HG02623 (cell line): ENCODE data around the gene TBCEL.

ENCODE experiments used
- ATAC-seq: cut with Tn5 transposase; IDR thresholded peaks from one replicate; pipeline ENCODE4 v1.9.1; 2021; ENCODE audit warnings: moderate library complexity; ENCODE audit not compliant: unreplicated experiment

TBCEL gene

DNA sequence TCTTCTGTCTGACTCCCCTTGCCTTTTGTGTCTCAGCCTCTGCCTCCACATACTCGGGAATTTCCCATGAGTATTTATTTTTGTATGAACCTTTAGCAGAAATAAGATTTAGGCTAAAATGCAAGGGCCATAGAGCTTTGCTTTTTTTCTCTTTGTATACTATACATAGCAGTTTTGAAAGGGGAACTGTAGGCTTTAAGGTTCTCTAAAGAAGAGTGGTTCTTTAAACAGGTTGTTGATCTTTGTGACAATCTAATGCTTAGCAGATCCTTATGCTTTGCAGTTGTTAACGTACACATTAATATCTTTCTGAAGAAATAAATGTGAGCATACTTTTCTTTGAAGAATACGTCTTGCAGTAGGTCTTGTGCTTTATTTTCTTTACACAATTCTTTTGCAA is 35.0 kb downstream of the TBCEL start:
- no peak for ATAC-seq

DNA sequence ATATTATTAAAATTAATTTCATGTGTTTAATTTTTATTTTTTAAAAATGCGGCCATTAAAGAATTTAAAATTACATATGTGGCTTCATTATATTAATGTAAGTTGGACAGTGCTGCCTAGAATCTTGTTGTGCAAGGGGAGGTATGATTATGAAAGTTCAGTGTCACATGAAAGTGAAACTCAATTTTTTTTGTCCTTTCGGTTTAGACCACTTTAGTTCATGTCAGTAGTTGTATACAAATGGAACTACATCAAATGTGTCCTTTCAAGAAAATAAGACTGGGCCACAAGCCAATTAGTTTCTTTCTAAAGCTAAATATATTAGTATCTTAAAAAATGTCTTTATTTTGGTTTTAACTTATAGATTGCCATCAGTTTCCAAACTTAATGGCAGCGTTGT is 35.7 kb downstream of the TBCEL start:
- peak; percentile 96 for ATAC-seq

DNA sequence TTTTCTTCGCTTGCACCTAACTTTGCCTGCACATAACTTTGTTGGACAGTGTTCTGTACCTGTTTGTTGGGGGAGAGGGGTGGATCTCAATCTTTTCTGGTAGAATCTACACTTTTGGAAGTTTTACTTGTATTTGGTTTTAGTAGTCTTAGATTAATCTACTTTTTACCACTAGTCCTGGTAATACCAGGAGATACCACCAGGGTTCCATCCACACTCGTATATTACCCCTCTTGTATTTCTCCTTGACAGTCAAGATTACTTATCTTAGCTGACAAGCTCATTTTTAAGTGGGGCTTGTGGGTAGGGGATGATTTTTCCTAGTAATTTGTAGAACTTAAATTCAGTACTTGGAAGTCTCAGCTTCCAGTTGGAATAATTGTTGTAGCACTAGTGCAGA is 39.8 kb downstream of the TBCEL start:
- no peak for ATAC-seq

DNA sequence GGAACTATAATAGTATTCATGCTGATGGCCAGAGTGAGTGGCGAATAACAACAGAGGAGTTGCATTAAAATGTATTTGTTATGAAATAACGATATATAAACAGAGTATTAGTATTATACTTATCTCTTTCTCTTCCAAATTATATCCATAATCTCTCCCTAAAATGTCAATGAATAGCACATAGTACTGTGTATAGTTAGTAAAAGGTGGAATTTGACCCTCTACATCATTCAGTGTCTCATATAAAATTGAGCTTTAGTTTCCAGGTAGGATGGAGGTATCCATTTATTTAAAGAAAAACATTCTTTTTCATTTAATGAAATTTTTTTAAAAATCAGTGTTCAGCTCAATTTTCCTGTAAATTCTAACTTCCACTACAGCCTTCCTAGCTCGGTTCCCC is 42.7 kb downstream of the TBCEL start:
- ATAC-seq = no peak

DNA sequence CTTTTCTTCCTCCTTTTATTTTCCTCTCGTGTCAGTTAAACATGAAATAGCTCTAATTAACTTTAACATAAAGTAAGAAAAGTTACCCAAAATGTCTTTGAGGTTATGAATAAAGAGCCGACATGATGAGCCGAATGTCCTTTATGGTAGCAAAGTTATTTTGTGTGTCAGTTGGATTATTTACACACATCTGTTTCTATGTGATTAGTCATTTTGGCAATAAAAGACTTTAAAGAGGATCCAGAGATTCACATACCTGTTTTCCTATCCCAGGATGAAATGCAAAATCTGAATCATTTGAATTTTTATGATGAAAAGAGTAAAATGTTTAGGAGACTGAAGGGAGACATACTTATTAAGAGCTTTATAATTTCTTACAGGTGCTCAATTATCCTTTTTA is 43.1 kb downstream of the TBCEL start:
- ATAC-seq = no peak

DNA sequence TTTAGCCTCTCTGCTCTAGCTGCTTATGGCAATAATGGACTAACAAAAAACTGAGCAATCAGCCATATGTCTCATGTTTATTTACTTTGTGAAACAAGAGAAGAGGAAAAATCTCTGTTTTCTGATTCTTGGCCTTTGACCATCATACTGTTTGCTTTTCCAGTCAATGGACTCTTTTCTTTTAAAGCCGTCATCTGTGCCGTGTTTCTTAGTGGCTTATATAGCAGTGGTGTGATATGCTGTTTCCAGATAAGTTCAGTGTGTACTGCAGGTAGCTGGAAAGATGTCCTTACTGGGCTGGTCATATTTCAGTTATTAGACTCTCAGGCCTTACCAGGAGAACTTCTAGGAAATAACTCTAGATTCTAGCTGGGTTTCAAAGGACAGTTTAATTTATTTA is 43.6 kb downstream of the TBCEL start:
- no peak for ATAC-seq

DNA sequence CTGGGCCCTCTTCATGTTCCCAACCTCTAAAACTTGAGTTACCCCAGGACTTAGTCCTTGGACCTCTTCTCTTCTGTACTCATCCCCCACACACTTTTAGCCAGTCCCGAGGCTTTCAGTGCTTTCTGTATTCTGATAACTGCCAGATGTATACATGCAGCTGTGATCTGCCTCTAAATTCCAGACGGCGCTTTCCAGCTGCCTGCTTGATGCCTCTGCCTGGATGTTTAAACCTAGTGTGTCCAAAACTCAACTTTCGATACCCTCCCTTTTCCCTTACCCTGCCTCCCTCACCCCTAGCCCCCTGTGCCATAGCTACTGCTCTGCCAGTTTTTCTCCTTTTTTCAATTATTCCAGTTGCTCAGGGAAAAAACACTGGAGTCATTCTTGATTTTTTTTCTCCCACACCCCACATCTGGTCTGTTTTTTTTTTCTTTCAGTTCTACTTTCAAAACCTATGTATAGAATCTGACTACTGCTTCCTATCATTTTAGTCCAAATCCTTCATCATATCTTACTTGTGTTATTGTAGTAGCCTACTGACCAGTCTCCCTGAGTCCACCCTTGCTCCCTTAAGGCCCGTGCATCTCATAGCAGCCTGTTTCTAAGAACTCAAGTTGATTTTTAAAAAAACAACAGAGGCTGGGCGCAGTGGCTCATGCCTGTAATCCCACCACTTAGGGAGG is 44.2 kb downstream of the TBCEL start:
- no peak for ATAC-seq

DNA sequence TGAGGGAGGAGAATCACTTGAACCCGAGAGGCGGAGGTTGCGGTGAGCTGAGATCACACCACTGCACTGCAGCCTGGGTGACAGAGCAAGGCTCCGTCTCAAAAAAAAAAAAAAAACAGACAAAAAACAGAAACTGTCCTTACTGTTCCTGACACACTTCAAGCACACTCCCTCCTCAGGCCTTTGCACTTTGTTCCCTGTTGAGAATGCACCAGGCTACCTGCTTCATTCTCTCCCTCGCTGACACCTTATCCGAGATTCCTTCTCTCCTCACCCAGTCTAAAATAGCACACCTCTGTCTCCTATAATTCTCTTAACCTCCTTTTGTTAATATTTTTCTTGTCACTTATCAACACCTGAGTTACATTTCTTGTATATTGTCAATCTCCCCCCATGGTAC is 44.9 kb downstream of the TBCEL start:
- ATAC-seq = no peak

DNA sequence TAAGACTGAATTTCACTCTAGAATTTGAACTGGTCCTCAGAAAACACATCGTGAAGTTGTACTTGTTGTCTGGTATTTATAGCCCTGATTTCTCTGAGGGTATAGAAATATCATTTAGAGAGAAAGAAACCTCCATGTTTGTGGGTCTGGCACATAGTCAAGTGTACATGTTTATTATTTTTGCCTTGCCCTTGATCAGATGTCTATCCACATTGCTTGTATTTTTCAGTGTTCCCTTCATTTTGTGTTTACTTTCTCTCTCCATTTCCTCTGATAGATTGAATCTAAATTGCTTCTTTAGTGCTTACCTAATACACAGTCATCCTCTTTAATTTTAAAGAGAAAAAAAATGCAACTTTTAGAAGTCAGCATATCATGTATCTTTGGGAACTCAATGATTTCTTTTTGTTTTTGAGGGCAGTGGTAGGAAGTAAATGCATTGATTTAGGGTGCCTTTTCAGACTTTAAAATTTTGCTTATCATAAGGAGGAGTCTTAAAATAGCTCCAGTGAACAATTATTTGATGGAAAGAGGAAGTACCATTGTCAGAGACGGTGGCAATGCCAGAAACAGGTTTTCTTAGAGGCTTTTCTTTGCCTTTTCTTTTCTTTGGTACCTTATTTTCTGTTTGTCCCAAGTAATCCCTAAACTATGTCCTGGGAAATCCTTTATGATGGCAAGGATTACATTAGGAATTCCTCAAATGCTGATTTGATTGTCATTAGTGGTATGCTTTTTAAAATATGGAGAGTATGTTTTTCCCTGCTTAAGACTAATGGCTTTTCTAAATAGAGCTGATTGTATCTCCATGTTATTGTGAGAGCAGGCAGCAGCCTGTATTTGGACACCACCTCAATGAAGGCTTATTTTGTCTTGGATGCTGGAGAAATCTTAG is 47.3 kb downstream of the TBCEL start:
- no peak for ATAC-seq

DNA sequence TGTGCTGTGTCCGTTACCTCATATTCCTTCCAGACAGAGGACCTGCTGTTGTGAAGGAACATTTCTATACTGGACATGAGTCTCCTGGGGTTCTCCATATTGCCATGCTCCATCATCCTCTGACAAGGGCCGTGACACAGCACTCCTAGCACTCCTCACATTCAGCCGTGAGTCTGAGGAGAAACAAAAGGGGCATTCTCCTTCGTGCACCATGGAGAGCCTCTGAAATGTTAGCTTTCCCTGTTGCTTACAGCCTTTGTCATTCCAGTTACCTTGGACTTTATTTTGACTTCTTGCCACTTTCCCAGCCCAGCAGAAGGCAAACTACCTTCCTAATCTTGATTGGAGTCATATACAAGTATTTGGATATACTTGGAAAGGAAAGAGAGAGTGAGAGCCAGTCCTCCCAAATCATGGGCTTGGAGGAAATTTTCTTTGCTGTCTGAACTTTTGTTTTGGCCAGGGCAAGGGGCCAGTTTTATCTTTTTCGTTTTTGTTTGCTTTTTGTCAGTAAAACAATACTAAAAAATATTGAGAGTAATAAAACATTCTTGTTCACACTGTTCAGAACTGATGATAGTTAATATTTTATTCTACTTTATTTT is 48.0 kb downstream of the TBCEL start:
- ATAC-seq = no peak

DNA sequence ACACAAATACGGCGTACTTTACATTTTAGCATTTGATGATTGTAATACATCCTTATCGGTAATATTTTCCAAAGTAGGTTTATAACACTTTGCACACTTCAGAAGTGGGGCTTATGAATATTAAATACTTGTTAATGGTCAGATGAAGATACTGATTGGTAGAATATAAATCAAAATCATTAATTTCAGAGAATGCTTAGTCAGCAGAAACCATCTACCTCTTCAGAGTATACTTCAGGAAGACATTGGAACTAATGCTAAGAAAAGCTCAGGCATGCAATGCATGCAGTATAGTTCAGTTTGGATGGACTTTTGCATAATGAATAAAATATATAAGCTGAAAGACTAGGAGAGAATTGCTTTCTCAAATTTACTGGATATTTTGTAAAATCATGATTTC is 57.4 kb downstream of the TBCEL start:
- ATAC-seq = no peak

DNA sequence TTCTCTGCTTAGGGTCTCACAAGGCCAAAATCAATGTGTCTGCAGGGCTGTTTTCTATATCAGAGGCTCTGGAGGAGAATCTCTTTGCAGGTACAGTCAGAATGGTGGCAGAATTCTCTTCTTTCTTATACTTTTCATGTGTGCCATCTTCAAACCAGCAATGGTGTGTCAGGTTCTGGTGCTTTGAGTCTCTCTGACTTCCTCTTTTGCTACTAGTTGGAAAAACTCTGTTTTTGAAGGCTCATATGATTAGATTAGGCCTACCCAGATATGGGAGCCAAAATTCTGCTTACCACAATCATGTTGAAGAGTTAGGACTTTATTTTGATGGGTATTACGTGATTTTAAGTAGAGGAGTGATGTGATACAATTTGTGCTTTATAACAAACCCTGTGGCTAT is 58.3 kb downstream of the TBCEL start:
- ATAC-seq = no peak

DNA sequence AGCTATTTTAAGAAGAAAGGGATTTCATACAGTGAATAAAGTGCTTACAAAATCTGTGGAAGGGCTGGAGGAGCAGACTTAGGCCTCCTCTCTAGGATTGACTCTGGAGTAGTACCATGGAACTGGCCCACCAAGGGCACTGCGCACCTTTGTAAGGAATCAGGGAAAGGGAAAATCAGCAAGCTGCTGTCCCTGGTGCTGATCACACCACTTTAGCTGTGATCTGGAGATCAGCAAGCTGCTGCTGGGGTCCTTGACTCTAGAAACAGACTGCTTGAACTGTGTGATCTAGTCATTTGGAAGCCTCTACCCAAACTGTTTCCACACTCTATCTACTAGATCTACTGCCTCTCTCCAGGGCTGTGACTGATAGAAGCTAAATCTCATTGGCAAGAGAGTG is 58.8 kb downstream of the TBCEL start:
- ATAC-seq = no peak

DNA sequence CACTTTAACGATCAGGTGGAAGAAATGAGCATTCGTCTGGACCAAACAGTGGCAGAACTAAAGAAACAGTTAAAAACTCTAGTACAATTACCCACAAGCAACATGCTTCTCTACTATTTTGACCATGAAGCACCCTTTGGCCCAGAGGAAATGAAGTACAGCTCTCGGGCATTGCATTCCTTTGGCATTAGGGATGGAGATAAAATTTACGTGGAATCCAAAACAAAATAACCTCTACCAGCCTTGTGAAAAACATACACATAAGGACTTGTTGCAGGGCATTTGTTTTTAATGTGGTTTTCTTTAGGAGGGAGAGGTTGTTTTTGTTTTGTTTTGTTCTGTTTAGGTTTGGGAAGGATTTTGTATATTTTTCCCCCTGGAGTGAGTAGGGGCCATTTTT is 63.0 kb downstream of the TBCEL start:
- no peak for ATAC-seq

DNA sequence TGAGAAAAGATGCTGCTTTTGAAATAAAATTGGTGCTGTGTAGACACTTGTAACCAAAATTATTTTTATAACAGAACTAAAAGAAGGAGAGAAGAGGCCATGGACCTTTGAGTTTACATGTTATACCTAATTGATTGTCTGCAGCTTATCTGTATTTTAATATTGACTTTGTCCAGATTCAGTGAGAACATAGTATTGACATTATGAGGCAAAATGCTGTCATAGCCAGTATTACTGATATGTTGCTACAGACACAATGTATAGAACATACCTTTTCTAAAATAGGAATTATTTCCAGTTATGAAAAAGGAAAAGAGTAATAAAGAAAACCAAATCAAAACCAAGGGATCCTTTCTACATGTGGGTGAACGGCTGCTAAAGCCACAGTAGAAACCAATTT is 65.7 kb downstream of the TBCEL start:
- ATAC-seq = no peak

DNA sequence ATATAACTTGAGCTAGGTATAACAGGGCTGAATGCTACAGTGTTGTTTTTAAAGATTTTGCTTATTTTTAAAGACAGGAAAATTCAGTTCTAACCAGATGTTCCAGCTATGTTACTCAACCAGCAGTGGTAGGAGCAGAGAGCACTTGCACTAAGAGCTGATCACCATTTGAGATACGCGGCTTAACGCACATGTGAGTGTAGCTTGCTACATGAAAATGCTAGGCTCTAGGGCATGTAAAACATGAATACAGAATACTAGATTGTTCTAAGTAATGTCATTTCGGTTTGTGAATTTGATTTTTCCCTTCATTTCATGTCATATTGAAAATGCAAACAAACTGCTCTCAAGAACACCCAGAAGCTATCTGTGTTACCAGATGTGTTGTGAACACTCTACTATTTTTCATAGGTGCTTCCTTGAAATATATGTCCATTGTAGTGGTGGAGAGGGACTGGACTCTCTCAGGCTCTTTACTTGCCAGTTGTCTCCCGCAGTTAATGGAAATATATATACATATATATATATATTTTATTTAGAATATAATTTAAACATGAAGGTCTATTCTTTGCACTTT is 66.3 kb downstream of the TBCEL start:
- no peak for ATAC-seq

DNA sequence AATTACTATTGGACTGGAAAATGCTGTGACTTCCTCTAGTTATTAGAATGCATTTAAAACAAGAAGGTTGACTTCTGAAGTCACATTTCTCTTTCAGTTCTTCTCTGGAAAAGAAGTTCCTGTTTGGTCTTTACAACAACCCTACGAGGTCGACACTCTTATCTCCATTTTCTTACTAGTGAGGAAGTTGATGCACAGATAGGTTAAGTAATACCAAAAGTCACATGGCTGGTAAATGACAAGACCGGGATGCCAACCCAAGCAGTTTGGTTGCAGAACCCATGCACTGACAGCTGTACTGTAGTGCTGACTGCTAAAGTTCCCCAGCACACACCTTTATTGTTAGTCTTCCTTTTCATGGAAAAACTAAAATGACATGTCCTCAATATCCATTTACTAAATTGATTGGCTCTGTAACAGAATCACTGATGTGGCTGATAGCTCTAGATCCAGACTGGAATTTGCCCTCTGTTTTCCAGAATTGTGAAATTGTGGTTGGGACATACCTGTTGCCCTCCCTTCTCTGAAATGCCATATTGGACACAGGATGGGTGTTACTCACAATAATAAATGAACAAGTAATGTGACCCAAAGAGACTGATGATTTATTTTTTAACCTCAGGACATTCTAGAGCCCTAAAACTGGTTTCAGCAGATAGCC is 67.7 kb downstream of the TBCEL start:
- no peak for ATAC-seq

DNA sequence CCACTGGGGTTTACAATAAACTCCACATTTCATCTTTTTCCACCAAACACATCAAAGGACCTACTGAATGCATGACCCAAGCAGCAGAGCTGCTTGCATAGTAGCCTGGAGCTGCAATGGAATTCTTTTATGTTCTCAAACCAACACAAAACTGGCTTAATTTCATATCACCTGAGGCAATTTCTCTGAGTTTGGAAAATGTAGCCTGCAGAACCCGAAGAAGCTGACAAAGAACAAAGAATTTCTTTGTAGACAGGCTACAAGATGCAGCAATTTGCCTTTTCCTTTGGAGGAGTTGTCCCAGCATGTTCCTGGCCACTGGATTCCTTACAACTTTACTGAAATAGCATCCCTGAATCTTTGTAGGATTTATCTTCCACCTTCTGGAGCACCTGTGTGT is 71.7 kb downstream of the TBCEL start:
- ATAC-seq = no peak

DNA sequence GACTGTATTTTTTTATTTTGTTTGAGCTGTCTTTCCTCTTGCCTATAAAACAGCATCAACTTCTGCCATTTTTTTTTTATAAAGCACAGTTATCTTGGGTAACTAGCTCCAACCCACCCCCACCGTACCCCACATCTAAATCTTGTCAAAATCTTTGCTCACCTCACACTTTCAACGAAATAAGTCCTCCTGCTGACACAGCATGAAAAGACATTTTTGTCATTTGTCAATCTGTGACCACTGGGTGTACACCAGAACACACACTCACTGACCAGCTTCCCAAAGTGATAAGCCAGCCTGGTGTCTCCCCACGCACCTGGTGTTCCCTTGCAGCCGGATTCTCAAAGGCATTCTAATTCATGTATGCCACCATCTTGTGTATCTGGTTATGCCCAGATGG is 75.5 kb downstream of the TBCEL start:
- no peak for ATAC-seq

DNA sequence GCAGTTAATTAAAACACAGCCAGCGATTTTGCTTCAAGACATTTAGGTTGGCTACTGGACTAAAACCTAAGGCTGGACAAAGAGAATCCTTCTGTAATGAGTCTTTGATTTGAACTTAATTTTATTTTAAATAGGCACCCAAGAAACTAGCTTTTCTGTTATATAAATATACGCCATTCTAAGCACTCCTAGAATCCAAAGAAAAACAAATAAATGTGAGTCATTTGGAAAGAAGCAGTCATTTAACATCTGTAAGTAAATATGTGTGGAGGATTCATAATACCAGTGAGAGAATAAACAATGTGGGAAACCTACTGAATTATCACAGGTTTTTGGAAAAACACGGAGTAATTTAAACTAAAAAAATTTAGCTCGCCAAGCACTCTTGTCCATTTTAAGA is 76.0 kb downstream of the TBCEL start:
- no peak for ATAC-seq

DNA sequence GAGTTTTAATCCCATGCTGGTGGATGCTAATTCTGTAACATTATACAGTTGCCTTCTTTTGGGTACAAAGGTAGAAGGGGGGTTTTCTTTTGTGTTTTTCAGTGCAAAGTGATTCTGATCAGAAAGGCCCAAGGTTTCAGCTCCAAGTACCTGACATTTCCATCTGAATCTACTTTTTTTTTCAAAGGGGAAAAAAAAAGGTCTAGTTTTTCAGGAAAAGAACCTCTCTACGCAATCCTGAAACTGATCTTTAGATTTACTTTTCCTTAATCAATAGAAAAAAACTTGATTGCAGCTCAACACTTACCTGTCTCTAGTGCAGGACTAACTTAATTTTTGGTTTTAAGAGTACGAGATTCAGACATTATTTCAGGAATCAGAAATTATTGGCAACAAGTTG is 77.0 kb downstream of the TBCEL start, which contains the start of gene TECTA:
Gene TECTA (plus strand): TSS at position 301 of the 400 bp plus-strand sequence. CDS start 1,423 bp downstream, outside the sequence.
- no peak for ATAC-seq
